ENCODE data around the gene PGLYRP3. TPM values are rescaled to one million over a fixed set of nuclear protein-coding genes. Genes with fewer than 3 reads are reported as not detected.

The PGLYRP3 gene
- total RNA-seq, 1 donor from 2014 or later: not detected

DNA sequence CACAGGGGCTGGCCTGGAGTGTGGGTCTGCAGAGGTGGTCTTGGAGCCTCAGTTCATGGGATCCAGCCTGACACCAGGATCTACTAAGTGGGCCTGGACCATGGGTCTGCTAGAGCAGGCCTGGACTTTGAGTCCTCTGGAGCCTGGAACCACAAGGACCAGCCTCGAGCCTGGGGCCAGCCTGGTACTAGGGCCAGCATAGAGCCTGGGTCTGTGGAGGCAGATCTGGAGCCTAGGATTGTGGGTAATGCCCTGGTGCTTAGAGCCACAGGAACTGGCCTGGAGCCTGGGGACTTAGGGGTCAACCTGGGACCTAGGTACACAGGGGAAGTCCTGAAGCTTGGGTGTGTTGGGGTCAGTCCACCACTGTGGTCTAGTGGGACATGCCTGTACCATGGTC lies 40.6 kb downstream of the PGLYRP3 start:
- intact Hi-C loops (cut with micrococcal nuclease): no loop called here
- DNase-seq (no peak), ATAC-seq (no peak)

DNA sequence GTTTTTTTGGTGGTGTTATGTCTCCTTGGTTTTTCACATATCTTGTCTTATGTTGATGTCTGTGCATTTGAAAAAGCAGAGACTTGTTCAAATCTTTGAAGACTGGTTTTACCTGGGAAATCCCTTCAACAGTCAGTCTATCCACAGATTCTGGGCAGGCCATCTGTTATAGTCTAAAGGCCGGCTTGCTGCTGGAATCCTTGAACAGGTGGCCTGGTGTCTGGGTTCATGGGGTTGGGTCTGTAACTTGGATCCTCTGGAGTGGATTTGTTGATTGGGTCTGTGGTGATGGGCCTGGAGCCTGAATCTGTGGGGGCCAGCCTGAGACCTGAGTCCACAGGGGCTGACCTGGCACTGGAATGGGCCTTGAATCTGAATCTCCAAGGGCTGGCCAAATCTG lies 41.0 kb downstream of the PGLYRP3 start:
- intact Hi-C loops (cut with micrococcal nuclease): no loop called here
- DNase-seq (no peak), ATAC-seq (no peak)

GRCh38 chr1:153265457-153265856 lies 47.3 kb downstream of the PGLYRP3 start:
- ATAC-seq: no peak
- intact Hi-C loops (cut with micrococcal nuclease): no loop called here
- DNase-seq: no peak

- ATAC-seq: no peak
- intact Hi-C loops (cut with micrococcal nuclease): no loop called here
- DNase-seq: no peak
Measured at GRCh38 chr1:153262462-153263157, 50.1 kb downstream of the PGLYRP3 start.

- ATAC-seq: no peak
- DNase-seq: no peak
- intact Hi-C loops (cut with micrococcal nuclease): no loop called here
Measured at GRCh38 chr1:153262070-153262366, 50.7 kb downstream of the PGLYRP3 start.

- ATAC-seq (peak; percentile 71), DNase-seq (peak; percentile 54)
- intact Hi-C loops (cut with micrococcal nuclease): no loop called here
Measured at GRCh38 chr1:153261281-153262069, 51.3 kb downstream of the PGLYRP3 start.

DNA sequence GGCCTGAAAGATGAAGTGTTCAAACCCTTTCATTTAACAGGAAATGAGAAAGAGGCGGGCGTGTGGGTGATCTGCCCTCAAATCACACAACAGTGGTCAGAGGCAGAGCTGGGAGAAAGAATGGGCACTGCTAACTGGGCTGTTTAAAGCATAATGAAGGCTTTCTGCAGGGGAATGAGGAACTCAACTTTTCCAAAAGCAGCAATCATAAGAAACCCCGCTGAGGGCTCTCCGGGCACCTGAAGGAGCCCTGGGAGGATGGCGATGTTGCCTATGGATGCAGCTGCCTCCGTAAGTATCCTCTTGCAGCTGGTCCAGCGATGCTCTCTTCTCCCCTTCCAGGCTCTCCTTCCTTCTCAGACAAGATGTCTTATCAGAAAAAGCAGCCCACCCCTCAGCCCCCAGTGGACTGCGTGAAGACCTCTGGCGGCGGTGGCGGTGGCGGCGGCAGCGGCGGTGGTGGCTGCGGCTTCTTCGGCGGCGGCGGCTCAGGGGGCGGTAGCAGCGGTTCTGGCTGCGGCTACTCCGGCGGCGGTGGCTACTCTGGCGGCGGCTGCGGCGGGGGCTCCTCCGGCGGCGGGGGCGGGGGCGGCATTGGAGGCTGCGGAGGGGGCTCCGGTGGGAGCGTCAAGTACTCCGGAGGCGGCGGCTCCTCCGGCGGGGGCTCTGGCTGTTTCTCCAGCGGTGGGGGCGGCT lies 52.0 kb downstream of the PGLYRP3 start:
- intact Hi-C loops (cut with micrococcal nuclease): no loop called here
- ATAC-seq: peak; percentile 22
- peak; percentile 30 for DNase-seq

DNA sequence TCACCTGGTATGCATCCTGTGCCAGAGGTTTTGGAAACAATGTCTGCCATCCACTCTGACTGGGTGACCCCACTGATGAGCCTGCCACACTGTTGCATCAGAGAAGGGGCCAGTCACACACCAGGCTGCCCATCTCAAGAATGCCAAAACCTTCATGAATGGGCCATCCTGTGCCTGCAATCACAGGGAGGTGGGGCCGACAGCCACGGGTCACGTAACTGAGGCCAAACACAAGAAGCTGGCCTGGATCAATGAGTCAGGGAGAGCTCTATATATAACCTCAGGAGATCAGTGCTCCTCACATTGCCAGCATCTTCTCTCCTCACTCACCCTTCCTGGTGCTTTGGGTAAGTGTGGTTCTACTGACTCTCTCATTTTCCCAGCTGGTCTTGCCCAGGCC lies 53.4 kb downstream of the PGLYRP3 start, which contains the start of gene LORICRIN:
TSS of gene LORICRIN (plus strand) at position 301 of the 400 bp plus-strand sequence. CDS start 1,263 bp downstream, outside the sequence.
- intact Hi-C loops (cut with micrococcal nuclease): no loop called here
- DNase-seq (no peak), ATAC-seq (no peak)

GRCh38 chr1:153253693-153254092 lies 59.1 kb downstream of the PGLYRP3 start:
- intact Hi-C loops (cut with micrococcal nuclease): no loop called here
- DNase-seq (no peak), ATAC-seq (no peak)

GRCh38 chr1:153253076-153253475 lies 59.7 kb downstream of the PGLYRP3 start:
- intact Hi-C loops (cut with micrococcal nuclease): no loop called here
- DNase-seq: no peak
- ATAC-seq: no peak

GRCh38 chr1:153251988-153252387 lies 60.8 kb downstream of the PGLYRP3 start:
- ATAC-seq (no peak), DNase-seq (no peak)
- intact Hi-C loops (cut with micrococcal nuclease): no loop called here

GRCh38 chr1:153251562-153251961 lies 61.2 kb downstream of the PGLYRP3 start:
- ATAC-seq: no peak
- DNase-seq: no peak
- intact Hi-C loops (cut with micrococcal nuclease): no loop called here

GRCh38 chr1:153251087-153251486 lies 61.7 kb downstream of the PGLYRP3 start:
- DNase-seq (no peak), ATAC-seq (no peak)
- intact Hi-C loops (cut with micrococcal nuclease): no loop called here

- ATAC-seq (no peak), DNase-seq (no peak)
- intact Hi-C loops (cut with micrococcal nuclease): no loop called here
Measured at GRCh38 chr1:153250166-153250565, 62.6 kb downstream of the PGLYRP3 start.

- ATAC-seq: no peak
- intact Hi-C loops (cut with micrococcal nuclease): no loop called here
- DNase-seq: no peak
Measured at GRCh38 chr1:153248176-153248879, 64.4 kb downstream of the PGLYRP3 start.

Other genes starting within 250 kb of the PGLYRP3 start
- not detected for gene SPRR2B, start 241.3 kb downstream of the PGLYRP3 start, total RNA-seq
- not detected for gene SPRR2E, start 218.4 kb downstream of the PGLYRP3 start, total RNA-seq
- gene SPRR2F, start 199.4 kb downstream of the PGLYRP3 start, total RNA-seq: not detected
- gene SPRR2G, start 162.1 kb downstream of the PGLYRP3 start, total RNA-seq: not detected
- not detected for gene LELP1, start 109.5 kb downstream of the PGLYRP3 start, total RNA-seq
- gene PRR9, start 95.4 kb downstream of the PGLYRP3 start, total RNA-seq: not detected
- gene LORICRIN, start 53.3 kb downstream of the PGLYRP3 start, total RNA-seq: not detected
- gene PGLYRP4, start 35.9 kb upstream of the PGLYRP3 start, total RNA-seq: not detected
- 87.0 TPM for gene S100A9, start 44.9 kb upstream of the PGLYRP3 start, total RNA-seq
- gene S100A12, start 62.7 kb upstream of the PGLYRP3 start, total RNA-seq: 3.5 TPM
- gene S100A8, start 78.1 kb upstream of the PGLYRP3 start, total RNA-seq: 40.7 TPM
- gene S100A7A, start 103.6 kb upstream of the PGLYRP3 start, total RNA-seq: not detected
- gene S100A7, start 147.7 kb upstream of the PGLYRP3 start, total RNA-seq: not detected
- 201 TPM for gene S100A6, start 223.0 kb upstream of the PGLYRP3 start, total RNA-seq
- not detected for gene S100A5, start 228.0 kb upstream of the PGLYRP3 start, total RNA-seq
- 114 TPM for gene S100A4, start 232.9 kb upstream of the PGLYRP3 start, total RNA-seq
- gene S100A3, start 236.3 kb upstream of the PGLYRP3 start, total RNA-seq: 0.79 TPM

Measured in left ventricle myocardium superior (tissue), 1 donor.